ENCODE data around the gene NIPAL3. TPM values are rescaled to one million over a fixed set of nuclear protein-coding genes. Genes with fewer than 3 reads are reported as not detected.

The NIPAL3 gene
- total RNA-seq, 1 experiment from 2014 or later = 11.2 TPM

DNA sequence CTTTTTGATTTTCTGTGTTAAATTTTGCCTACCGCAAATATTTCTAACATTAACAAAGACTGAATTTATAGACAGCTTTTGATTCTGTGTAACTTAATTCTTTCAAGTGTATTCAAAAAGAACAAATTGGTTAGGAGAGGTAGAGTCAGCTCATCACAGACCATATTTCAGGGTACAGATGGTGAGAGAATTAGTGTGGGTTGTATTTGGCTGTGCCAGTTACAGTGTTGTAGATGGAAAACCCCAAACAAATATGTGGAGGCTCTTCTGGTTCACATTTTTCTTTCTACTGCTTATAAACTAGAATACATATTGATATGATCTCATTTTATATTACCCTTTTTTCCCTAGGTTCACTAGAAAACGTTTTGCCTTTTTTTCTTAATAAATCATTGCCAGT lies 98.1 kb downstream of the NIPAL3 start (continued):
- TF ChIP-seq, protein P1, sequence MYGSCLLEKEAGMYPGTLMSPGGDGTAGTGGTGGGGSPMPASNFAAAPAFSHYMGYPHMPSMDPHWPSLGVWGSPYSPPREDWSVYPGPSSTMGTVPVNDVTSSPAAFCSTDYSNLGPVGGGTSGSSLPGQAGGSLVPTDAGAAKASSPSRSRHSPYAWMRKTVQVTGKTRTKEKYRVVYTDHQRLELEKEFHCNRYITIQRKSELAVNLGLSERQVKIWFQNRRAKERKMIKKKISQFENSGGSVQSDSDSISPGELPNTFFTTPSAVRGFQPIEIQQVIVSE (CRISPR knock-in tag; IDR thresholded peaks at IDR 0.05; ENCODE audit: borderline replicate concordance) = no peak
- TF ChIP-seq, protein P2, sequence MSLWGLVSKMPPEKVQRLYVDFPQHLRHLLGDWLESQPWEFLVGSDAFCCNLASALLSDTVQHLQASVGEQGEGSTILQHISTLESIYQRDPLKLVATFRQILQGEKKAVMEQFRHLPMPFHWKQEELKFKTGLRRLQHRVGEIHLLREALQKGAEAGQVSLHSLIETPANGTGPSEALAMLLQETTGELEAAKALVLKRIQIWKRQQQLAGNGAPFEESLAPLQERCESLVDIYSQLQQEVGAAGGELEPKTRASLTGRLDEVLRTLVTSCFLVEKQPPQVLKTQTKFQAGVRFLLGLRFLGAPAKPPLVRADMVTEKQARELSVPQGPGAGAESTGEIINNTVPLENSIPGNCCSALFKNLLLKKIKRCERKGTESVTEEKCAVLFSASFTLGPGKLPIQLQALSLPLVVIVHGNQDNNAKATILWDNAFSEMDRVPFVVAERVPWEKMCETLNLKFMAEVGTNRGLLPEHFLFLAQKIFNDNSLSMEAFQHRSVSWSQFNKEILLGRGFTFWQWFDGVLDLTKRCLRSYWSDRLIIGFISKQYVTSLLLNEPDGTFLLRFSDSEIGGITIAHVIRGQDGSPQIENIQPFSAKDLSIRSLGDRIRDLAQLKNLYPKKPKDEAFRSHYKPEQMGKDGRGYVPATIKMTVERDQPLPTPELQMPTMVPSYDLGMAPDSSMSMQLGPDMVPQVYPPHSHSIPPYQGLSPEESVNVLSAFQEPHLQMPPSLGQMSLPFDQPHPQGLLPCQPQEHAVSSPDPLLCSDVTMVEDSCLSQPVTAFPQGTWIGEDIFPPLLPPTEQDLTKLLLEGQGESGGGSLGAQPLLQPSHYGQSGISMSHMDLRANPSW (CRISPR knock-in tag; conservative IDR thresholded peaks at IDR 0.05; ENCODE audit: low read depth) = no peak
- TF ChIP-seq ZNF423 (CRISPR knock-in tag; IDR thresholded peaks at IDR 0.05) (no peak), FOXK1 (CRISPR knock-in tag; IDR thresholded peaks at IDR 0.05) (no peak), ZNF416 (CRISPR knock-in tag; IDR thresholded peaks at IDR 0.05) (no peak), ZNF263 (CRISPR knock-in tag; IDR thresholded peaks at IDR 0.05; ENCODE audit: low read depth) (no peak), RELA (CRISPR knock-in tag; IDR thresholded peaks at IDR 0.05; ENCODE audit: borderline replicate concordance) (no peak), ZNF671 (CRISPR knock-in tag; IDR thresholded peaks at IDR 0.05) (no peak)
- TF ChIP-seq, protein P3, sequence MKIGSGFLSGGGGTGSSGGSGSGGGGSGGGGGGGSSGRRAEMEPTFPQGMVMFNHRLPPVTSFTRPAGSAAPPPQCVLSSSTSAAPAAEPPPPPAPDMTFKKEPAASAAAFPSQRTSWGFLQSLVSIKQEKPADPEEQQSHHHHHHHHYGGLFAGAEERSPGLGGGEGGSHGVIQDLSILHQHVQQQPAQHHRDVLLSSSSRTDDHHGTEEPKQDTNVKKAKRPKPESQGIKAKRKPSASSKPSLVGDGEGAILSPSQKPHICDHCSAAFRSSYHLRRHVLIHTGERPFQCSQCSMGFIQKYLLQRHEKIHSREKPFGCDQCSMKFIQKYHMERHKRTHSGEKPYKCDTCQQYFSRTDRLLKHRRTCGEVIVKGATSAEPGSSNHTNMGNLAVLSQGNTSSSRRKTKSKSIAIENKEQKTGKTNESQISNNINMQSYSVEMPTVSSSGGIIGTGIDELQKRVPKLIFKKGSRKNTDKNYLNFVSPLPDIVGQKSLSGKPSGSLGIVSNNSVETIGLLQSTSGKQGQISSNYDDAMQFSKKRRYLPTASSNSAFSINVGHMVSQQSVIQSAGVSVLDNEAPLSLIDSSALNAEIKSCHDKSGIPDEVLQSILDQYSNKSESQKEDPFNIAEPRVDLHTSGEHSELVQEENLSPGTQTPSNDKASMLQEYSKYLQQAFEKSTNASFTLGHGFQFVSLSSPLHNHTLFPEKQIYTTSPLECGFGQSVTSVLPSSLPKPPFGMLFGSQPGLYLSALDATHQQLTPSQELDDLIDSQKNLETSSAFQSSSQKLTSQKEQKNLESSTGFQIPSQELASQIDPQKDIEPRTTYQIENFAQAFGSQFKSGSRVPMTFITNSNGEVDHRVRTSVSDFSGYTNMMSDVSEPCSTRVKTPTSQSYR (CRISPR knock-in tag; IDR thresholded peaks at IDR 0.05) = no peak
- TF ChIP-seq, protein P4, sequence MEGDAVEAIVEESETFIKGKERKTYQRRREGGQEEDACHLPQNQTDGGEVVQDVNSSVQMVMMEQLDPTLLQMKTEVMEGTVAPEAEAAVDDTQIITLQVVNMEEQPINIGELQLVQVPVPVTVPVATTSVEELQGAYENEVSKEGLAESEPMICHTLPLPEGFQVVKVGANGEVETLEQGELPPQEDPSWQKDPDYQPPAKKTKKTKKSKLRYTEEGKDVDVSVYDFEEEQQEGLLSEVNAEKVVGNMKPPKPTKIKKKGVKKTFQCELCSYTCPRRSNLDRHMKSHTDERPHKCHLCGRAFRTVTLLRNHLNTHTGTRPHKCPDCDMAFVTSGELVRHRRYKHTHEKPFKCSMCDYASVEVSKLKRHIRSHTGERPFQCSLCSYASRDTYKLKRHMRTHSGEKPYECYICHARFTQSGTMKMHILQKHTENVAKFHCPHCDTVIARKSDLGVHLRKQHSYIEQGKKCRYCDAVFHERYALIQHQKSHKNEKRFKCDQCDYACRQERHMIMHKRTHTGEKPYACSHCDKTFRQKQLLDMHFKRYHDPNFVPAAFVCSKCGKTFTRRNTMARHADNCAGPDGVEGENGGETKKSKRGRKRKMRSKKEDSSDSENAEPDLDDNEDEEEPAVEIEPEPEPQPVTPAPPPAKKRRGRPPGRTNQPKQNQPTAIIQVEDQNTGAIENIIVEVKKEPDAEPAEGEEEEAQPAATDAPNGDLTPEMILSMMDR (IDR thresholded peaks at IDR 0.05) = no peak

DNA sequence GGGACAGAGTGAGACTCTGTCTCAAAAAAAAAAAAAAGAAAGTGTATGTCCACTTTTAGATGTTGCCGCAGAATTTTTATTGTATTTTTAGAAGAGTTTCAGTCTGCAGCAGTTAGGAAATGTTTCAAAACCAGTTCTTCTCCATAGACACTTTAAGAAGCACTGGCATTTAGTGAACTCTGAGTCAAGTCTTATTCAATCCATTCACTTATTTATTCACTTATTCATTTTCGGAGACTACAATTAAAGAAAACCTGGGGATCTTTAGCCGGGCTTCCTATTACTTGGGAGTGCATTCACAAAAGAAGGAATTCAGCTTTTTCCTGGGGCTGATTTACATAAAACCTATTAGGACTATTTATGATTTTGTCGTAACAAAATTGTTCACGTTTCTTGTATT lies 99.3 kb downstream of the NIPAL3 start:
- ChIA-PET POLR2A (interaction anchor here (0.6 to 0.7 kb wide), 3 partner anchors 9 to 1171 kb away, joined by 3 to 5 read pairs (median 3); partner anchors contain the start of gene HNRNPR), CTCF (interaction anchor here (0.6 to 2.1 kb wide), 5 partner anchors 12 to 568 kb away, joined by 3 to 9 read pairs (median 4); partner anchors contain the start of gene NIPAL3)
- ATAC-seq = no peak
- no peak for DNase-seq (ENCODE audit: low spot score)
- Mint-ChIP-seq H3K27ac (no peak overlapping the region), H3K27me3 (ENCODE audit: low read depth) (no peaks in the 10 kb centered on the region), H3K9me3 (no peaks in the 10 kb centered on the region), H3K4me1 (0 out of 2 replicates have a peak, but pooled peaks cover 4% of the 10 kb centered on the region), H3K36me3 (peaks cover 3% of the 10 kb centered on the region; the same call in 1 of the 2 replicates), H3K4me3 (no peak overlapping the region)
- no peak for TF ChIP-seq ATF1 (CRISPR knock-in tag; IDR thresholded peaks at IDR 0.05)
- TF ChIP-seq, protein P5, sequence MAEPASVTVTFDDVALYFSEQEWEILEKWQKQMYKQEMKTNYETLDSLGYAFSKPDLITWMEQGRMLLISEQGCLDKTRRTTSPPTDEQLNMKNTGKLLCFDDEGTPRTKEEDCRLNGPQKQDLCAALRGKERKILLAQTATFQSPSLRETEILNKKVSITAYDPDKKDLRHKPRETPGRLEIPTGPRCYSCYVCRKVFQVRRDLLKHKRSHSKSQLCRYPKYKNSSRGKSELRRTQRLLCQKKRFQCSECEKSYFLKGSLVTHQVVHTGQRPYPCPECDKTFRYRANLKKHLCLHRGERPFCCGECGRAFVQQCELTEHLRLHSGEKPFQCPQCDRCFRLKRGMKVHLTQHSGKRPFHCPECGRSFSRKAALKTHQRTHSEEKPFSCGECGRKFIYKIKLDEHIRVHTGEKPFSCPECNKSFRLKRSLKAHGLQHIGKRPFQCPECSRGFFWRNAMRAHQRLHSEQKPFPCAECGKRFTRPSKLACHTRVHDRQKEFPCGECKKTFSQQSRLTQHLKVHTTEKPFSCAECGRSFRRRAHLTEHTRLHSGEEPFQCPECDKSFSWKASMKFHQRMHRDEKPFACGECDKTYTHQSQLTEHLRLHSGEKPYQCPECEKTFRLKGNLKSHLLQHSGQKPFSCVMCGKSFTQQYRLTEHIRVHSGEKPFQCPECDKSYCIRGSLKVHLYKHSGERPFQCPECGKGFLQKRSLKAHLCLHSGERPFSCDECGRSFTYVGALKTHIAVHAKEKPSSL (CRISPR knock-in tag; conservative IDR thresholded peaks at IDR 0.05) = no peak
- TF ChIP-seq ZNF232 (CRISPR knock-in tag; IDR thresholded peaks at IDR 0.05) = no peak
- TF ChIP-seq, protein P6, sequence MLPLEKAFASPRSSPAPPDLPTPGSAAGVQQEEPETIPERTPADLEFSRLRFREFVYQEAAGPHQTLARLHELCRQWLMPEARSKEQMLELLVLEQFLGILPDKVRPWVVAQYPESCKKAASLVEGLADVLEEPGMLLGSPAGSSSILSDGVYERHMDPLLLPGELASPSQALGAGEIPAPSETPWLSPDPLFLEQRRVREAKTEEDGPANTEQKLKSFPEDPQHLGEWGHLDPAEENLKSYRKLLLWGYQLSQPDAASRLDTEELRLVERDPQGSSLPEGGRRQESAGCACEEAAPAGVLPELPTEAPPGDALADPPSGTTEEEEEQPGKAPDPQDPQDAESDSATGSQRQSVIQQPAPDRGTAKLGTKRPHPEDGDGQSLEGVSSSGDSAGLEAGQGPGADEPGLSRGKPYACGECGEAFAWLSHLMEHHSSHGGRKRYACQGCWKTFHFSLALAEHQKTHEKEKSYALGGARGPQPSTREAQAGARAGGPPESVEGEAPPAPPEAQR (CRISPR knock-in tag; IDR thresholded peaks at IDR 0.05) = no peak
- no peak for TF ChIP-seq SP1 (CRISPR knock-in tag; conservative IDR thresholded peaks at IDR 0.05)
- TF ChIP-seq NFATC4 (CRISPR knock-in tag; IDR thresholded peaks at IDR 0.05) = no peak
- no peak for TF ChIP-seq IRF2 (CRISPR knock-in tag; IDR thresholded peaks at IDR 0.05; ENCODE audit: borderline replicate concordance, low read depth)
- TF ChIP-seq NR2C2 (CRISPR knock-in tag; IDR thresholded peaks at IDR 0.05) = no peak
- TF ChIP-seq, protein P4 (IDR thresholded peaks at IDR 0.05) = no peak
